NB4 (cell line): ENCODE data around the gene TXNDC5.
A peak's percentile ranks its signal among the peaks of the same experiment; 100 is the strongest.

ENCODE experiments used
- DNase-seq: peaks from one replicate; pipeline ENCODE4 v3.0.0; 2010; ENCODE audit warnings: low read depth
- H3K4me3 ChIP-seq: one replicate; pipeline ENCODE4 v1.5.1; 2011; ENCODE audit warnings: mild to moderate bottlenecking, low read depth, low read length, moderate library complexity
- MYC ChIP-seq: IDR thresholded peaks from 2 replicates; pipeline ENCODE4 v1.6.1; 2011; ENCODE audit warnings: low read depth, low read length
- POLR2A ChIP-seq: IDR thresholded peaks from 2 replicates; pipeline ENCODE4 v1.6.1; 2011; ENCODE audit warnings: mild to moderate bottlenecking; ENCODE audit not compliant: insufficient read length; ENCODE audit errors: extremely low read depth
- TF ChIP-seq, protein P1 (sequence below): IDR thresholded peaks from one replicate; pipeline ENCODE4 v1.5.1; 2012; ENCODE audit warnings: low read depth, low read length
- TF ChIP-seq, protein P2 (sequence below): IDR thresholded peaks from 2 replicates; pipeline ENCODE4 v1.6.1; 2011; ENCODE audit warnings: low read depth, low read length

TXNDC5 gene

DNA sequence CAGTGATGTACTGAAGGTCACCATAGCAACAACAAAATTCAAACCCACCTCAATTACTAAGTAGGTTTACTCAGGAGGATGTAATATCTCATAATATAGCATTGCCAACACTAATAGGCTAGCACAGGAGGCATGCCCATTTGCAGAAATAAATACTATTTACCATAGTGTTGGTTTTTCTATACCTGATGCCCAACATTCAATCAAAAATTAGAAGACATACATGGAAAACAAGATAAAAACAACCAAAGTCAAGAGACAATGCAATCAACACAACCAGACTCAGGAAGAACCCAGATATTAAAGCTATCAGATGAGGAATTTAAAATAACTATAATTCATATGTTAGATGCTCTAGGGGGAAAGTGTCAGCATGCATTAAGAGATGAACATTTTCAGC lies 14.3 kb upstream of the TXNDC5 start:
- TF ChIP-seq POLR2A (no peak), MYC (no peak)
- TF ChIP-seq, protein P1, sequence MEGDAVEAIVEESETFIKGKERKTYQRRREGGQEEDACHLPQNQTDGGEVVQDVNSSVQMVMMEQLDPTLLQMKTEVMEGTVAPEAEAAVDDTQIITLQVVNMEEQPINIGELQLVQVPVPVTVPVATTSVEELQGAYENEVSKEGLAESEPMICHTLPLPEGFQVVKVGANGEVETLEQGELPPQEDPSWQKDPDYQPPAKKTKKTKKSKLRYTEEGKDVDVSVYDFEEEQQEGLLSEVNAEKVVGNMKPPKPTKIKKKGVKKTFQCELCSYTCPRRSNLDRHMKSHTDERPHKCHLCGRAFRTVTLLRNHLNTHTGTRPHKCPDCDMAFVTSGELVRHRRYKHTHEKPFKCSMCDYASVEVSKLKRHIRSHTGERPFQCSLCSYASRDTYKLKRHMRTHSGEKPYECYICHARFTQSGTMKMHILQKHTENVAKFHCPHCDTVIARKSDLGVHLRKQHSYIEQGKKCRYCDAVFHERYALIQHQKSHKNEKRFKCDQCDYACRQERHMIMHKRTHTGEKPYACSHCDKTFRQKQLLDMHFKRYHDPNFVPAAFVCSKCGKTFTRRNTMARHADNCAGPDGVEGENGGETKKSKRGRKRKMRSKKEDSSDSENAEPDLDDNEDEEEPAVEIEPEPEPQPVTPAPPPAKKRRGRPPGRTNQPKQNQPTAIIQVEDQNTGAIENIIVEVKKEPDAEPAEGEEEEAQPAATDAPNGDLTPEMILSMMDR: no peak
- TF ChIP-seq, protein P2, sequence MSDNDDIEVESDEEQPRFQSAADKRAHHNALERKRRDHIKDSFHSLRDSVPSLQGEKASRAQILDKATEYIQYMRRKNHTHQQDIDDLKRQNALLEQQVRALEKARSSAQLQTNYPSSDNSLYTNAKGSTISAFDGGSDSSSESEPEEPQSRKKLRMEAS: no peak
- DNase-seq: no peak
- no peak overlapping the region for H3K4me3 ChIP-seq

DNA sequence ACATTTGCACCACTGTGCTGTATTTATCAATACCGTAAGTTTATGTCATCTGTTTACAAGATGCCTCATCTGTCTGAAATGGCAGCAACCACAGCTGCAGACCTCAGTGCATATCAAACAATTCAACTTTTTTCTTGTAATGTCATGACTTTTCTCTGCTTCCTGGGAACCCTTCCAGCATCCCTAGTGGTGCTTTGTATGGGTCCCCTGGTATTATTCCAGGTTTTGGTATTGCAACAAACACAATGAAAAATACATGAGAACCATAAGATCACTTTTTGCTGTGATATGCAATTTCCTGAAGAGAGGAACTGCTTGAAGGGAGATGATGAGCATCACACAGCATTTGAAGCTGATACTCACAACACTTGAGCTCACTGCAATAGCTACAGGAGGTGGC lies 12.0 kb upstream of the TXNDC5 start:
- DNase-seq: no peak
- H3K4me3 ChIP-seq: no peak overlapping the region
- TF ChIP-seq, protein P2: no peak
- TF ChIP-seq MYC: no peak
- TF ChIP-seq, protein P1: no peak
- no peak for TF ChIP-seq POLR2A

DNA sequence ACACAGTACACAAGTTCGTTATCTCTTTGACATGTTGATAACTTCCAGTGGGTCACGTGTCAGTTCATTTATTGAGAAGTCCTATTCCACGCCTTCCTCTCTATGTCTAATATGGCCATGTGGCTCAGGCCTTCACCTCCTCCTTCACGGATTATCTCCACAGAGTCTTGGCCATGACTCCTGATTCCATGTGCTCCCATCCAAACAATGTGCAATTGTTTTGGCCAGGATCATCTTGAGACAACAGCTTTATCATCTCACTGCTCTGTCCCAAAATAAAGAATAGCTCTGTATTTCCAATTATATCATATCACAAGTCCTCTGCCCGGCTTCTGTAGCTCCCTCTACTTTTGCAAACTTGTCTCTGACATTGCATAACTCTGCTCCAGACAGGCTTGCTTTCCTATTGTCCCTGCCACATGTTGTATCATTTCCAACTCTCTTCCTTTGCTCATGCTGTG lies 11.1 kb upstream of the TXNDC5 start:
- DNase-seq: peak; percentile 28
- no peak overlapping the region for H3K4me3 ChIP-seq
- TF ChIP-seq POLR2A: no peak
- no peak for TF ChIP-seq MYC
- TF ChIP-seq, protein P2: no peak
- TF ChIP-seq, protein P1: no peak

DNA sequence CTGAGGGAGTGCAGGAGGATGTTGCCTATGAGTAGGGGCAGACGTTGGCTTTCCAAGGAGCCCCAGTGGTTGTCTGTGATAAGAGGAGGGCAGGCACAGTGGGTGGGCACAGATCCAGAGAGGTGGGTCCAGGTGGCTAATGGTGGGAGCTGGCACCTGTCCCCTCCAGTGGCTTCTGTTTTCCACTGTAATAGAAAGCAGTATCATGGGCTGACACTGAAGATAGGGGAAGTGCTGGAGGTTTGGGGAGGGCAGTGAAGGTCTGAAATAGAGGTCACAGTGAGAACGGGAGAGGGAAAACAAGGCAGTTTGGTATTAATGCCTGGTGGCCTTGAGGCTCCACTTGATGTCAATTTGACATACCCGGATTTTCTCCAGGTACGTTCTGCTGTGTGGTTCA lies 10.5 kb upstream of the TXNDC5 start:
- TF ChIP-seq, protein P1: no peak
- no peak for TF ChIP-seq MYC
- no peak for TF ChIP-seq POLR2A
- TF ChIP-seq, protein P2: no peak
- no peak overlapping the region for H3K4me3 ChIP-seq
- no peak for DNase-seq

DNA sequence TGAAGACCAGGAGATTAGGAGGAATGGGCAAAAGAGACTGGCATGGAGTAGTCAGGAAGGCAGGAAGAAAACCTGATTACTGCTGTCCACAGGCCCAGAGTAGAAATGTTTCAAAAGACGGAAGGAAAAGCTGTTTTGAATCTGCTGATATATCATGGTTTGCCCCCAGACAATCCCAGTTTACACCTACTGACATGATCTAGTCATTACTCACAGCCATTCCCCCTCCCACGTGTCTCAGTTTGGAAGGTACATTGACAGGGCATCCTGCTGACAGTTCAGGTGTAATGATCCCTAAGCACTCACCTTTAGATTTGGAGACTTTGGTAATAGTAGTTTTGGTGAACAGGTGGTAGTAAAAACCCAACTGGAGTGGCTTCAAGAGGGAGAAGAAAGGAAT lies 9.8 kb upstream of the TXNDC5 start:
- TF ChIP-seq, protein P2: no peak
- TF ChIP-seq POLR2A (no peak), MYC (no peak)
- TF ChIP-seq, protein P1: no peak
- no peak overlapping the region for H3K4me3 ChIP-seq
- no peak for DNase-seq

DNA sequence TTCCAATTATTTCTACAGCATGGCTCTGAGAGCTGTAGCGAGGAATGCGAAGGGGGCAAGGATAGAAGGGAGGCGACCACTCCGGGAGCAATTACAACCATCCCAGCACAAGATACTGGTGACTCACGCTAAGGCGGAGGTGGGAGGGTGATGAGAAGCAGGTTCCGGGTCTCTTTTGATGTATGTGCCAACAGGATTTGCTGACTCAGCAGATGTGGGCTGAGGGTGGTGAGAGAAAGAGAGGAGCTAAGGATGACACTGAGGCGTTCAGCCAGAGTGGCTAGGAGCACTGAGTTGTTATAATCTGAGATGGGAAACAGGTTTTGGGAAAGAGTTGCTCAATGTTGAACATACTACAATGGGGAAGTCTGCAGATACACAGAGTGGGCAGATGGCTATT lies 9.3 kb upstream of the TXNDC5 start:
- TF ChIP-seq, protein P2: no peak
- TF ChIP-seq MYC (no peak), POLR2A (no peak)
- TF ChIP-seq, protein P1: no peak
- DNase-seq: peak; percentile 49
- H3K4me3 ChIP-seq: no peak overlapping the region
